NCI-H2227 (cell line): ENCODE data around the gene B3GNT2.
A peak's percentile ranks its signal among the peaks of the same experiment; 100 is the strongest.
"Not testable (repeated sequence)": the region's sequence is repeated elsewhere in the genome, so short reads cannot be mapped to it uniquely, and the experiment has no call there.

Source experiments
- DNase-seq: peaks from one replicate; lab custom pipeline; 2025; ENCODE audit not compliant: unreplicated experiment; lab: John Stamatoyannopoulos, UW

The B3GNT2 gene

DNA sequence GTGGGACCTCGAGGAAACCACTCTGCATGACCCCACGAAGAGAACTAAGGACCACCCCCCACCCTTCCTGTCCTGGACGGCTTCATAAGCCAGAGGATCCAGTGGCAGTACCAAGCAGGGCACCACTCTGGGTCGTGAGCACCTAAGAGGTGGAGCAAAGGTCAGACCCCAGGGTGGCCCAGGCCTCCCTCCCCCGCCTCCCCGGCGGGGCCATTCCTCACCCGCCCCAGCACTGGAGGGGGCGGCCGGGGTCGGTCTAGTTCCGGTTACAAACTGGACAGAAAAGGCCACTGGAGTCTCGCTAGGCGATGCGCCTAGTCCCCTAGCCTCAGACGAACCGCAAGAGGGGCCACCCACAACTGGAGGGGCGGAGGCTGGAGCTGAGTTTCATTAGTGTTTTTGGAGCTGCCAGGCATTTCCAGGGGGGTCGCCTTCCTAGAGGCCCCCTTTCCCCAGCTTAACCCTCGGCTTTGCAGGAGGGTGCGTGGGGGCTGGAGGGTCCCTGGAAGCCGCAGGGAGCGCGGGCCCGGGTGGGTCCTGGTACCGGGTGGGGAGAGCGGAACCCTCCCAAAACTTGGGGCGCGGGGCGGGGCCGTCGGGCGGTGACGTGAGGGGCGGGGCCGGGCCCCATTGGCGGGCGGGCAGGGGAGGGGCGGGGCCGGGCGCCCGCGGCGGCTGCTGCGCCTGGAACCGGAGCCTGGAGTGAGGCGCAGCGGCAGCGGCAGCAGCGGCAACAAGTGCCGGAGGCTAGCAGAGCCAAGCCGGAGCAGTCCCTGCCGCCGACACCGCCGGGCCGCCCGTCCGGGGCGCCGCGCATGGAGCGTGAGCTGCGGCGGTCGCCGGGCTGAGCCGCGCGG lies at the start of gene B3GNT2:
Gene B3GNT2, plus strand, starts transcription at position 695 of the 857 bp plus-strand sequence. CDS start 26,106 bp downstream, outside the sequence.
- peak; percentile 80 for DNase-seq

DNA sequence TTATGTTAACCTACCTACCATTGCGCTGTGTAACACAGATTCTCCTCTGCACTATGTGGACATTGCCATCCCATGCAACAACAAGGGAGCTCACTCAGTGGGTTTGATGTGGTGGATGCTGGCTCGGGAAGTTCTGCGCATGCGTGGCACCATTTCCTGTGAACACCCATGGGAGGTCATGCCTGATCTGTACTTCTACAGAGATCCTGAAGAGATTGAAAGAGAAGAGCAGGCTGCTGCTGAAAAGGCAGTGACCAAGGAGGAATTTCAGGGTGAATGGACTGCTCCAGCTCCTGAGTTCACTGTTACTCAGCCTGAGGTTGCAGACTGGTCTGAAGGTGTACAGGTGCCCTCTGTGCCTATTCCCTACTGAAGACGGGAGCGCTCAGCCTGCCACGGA lies 49.1 kb upstream of the B3GNT2 start:
- not testable (repeated sequence) for DNase-seq

GRCh38 chr2:62147610-62148301 lies 48.2 kb upstream of the B3GNT2 start:
- no peak for DNase-seq

- DNase-seq = no peak
Observed at GRCh38 chr2:62149708-62150107, 46.2 kb upstream of the B3GNT2 start.

GRCh38 chr2:62150597-62151305 lies 45.2 kb upstream of the B3GNT2 start:
- no peak for DNase-seq

DNA sequence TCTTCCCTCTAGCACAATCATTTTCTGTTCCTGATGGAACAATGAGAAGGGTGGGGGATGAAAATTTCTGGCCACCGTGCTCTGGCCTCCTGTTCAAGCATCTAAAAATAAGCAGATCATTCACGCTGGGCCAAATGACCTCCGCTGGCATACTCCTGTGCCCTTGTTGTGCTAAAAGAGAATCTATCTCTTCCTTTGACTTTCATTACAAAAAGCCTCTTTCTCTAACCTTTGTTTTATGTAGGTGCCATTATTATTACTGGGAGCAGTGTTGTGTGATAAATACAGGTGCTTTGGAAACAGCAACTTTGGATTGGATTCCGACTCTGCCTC lies 44.6 kb upstream of the B3GNT2 start:
- DNase-seq = no peak

DNA sequence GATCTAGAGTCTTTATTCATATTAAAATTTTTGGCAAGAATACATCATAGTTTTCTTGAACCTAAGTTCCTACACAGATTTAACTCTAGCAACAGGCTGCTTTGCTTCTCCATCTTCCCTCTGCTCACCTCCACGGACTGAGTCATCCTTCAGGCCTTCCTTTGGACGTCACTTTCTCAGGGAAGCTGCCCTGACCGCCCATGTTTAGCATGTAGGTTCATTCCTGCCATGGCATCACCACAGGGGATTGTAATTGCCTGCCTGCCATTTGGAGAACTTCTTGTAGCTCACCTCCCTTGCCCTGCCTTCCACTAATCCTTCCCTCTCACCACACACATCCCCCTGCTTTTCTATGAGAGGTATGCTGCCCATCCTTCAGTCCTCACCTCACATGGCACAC lies 43.9 kb upstream of the B3GNT2 start:
- peak; percentile 12 for DNase-seq

- DNase-seq = no peak
Observed at GRCh38 chr2:62156861-62157496, 38.9 kb upstream of the B3GNT2 start.

DNA sequence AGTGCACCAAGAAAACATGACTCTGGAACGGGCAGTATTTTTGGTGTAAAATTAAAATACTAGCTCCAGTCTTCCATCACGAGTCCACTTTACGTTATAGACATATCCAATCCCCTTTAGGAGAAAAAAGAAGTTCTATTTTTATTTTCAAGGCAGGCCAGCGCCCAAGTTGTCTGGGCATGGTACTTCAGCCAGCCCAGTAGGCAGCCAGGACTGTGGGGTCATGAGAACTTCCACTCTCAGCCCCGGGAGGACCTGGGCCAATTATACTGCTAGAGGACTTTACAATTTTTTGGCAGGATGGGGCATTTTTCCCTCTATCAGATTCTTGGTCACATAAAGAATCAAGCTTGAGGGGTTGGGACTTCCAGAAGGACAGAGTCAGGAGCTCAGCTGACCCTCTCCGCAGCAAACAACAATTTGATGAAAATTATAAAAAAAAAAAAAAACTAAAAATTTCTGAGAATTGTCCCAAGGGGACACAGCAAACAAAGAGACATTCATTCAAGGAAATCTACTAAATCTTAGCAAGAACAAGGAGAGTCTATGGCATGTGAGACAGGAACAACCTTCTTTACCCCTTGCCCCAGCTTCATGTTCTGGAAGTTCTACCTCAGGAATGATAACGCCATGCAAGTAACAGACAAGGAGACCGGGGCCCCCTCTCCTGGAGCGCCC lies 37.3 kb upstream of the B3GNT2 start:
- no peak for DNase-seq

DNA sequence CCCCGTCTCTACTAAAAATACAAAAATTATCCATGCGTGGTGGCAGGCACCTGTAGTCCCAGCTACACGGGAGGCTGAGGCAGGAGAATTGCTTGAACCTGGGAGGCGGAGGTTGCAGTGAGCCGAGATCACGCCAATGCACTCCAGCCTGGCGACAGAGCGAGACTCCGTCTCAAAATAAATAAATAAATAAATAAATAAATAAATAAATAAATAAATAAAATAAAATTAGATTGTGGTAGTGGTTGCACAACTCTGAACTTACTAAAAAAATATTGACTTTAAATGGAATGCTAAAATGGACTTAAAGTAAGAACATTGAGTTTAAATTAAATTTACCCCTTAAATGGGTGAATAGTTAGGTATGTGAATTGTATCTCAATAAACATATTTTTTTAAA lies 35.2 kb upstream of the B3GNT2 start:
- DNase-seq = not testable (repeated sequence)

- DNase-seq = no peak
Observed at GRCh38 chr2:62163106-62163831, 32.6 kb upstream of the B3GNT2 start.

GRCh38 chr2:62163834-62164233 lies 32.1 kb upstream of the B3GNT2 start:
- DNase-seq = no peak

DNA sequence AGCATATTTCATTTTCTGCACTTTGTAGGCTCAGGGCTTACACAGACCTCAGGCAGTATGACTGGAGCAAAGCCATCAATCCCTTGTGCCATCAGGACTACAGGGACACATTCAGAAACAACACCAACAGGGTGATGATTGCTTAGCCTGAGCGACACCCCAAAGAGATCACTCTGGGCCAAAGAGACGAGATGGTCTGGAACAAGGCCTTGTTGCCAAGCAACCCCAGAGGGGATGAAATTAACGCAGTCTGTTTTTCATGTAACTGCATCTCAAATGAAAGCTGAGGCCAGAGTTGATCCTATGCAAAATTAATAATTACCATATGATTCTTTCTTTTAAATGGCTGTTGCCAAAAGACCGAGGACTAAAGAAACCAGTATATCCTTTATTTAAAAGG lies 20.2 kb upstream of the B3GNT2 start:
- DNase-seq = peak; percentile 34

DNA sequence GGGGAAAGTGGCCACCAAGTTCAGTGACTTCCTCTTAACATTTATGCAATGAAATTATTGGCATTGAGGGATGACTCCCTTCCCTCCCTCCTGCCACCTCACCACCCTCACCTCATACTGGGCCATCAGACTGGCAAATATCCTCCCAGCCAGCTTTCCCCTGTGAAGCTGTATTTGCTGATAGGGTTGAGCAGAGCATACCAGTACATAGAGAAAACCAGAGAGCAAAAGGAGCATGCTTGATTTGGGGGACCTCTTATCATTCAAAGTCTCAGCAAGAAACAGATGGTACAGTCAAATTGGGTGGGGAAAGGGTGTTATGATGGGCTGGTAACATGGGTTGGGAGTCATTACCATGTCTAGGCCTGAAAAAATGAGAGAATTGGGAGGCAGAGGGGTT lies 19.1 kb upstream of the B3GNT2 start:
- no peak for DNase-seq

GRCh38 chr2:62177392-62178049 lies 18.4 kb upstream of the B3GNT2 start:
- no peak for DNase-seq

GRCh38 chr2:62178741-62179271 lies 17.1 kb upstream of the B3GNT2 start:
- no peak for DNase-seq

DNA sequence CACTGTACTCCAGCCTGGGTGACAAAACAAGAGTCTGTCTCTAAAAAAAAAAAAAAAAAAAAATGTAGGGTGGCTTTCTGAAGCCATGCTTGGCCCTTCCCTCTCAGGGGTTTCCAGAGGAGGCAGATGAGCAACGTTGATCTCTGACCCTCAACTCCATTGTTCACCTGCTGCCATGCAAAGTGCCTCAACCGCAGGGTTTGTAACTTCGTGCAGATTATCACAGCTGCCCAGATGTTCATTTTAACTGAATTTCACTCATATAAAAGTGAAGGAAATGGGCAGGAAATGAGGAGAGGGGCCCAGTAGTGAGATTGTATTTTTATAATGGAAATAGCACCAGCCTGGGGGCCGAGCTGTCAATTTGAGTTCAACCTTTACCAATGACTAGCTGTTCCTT lies 14.9 kb upstream of the B3GNT2 start:
- no peak for DNase-seq

- no peak for DNase-seq
Observed at GRCh38 chr2:62181843-62182242, 14.1 kb upstream of the B3GNT2 start.

GRCh38 chr2:62184512-62185230 lies 11.2 kb upstream of the B3GNT2 start:
- no peak for DNase-seq
